HG03103 (cell line): ENCODE data around the gene FBXL15.

Experiments used
- ATAC-seq: cut with Tn5 transposase; IDR thresholded peaks from one replicate; pipeline ENCODE4 v1.9.1; 2021; ENCODE audit warnings: low read depth; ENCODE audit not compliant: unreplicated experiment

FBXL15 gene

GRCh38 chr10:102420714-102421506 lies at the start of gene FBXL15:
Gene FBXL15, plus strand, starts transcription at chr10:102420836. Its CDS starts 294 bp downstream, at chr10:102421130.
- ATAC-seq: peak; percentile 53

GRCh38 chr10:102371295-102371694 lies 49.3 kb upstream of the FBXL15 start:
- no peak for ATAC-seq

GRCh38 chr10:102375250-102375649 lies 45.4 kb upstream of the FBXL15 start:
- ATAC-seq: no peak

- no peak for ATAC-seq
Measured at GRCh38 chr10:102375867-102376266, 44.8 kb upstream of the FBXL15 start.

- ATAC-seq: no peak
Measured at GRCh38 chr10:102376901-102377300, 43.7 kb upstream of the FBXL15 start.

GRCh38 chr10:102379383-102379782 lies 41.3 kb upstream of the FBXL15 start:
- no peak for ATAC-seq

- no peak for ATAC-seq
Measured at GRCh38 chr10:102381983-102382382, 38.7 kb upstream of the FBXL15 start.

- ATAC-seq: no peak
Measured at GRCh38 chr10:102382871-102383270, 37.8 kb upstream of the FBXL15 start.

GRCh38 chr10:102384053-102384452 lies 36.6 kb upstream of the FBXL15 start:
- ATAC-seq: no peak

GRCh38 chr10:102384606-102385429 lies 35.8 kb upstream of the FBXL15 start:
- ATAC-seq: no peak

GRCh38 chr10:102389894-102390293 lies 30.7 kb upstream of the FBXL15 start:
- ATAC-seq: no peak

GRCh38 chr10:102392306-102392705 lies 28.3 kb upstream of the FBXL15 start:
- ATAC-seq: no peak

- ATAC-seq: no peak
Measured at GRCh38 chr10:102393411-102394078, 27.1 kb upstream of the FBXL15 start.

GRCh38 chr10:102394079-102394800 lies 26.4 kb upstream of the FBXL15 start:
- peak; percentile 66 for ATAC-seq

GRCh38 chr10:102394801-102395399 lies 25.7 kb upstream of the FBXL15 start:
- no peak for ATAC-seq

GRCh38 chr10:102395400-102396316 lies 25.0 kb upstream of the FBXL15 start, which contains the start of gene NFKB2:
Gene NFKB2, plus strand, starts transcription at chr10:102395705. Its CDS starts 255 bp downstream, at chr10:102395960.
- no peak for ATAC-seq

GRCh38 chr10:102396317-102396650 lies 24.4 kb upstream of the FBXL15 start:
- no peak for ATAC-seq

GRCh38 chr10:102396730-102397151 lies 23.9 kb upstream of the FBXL15 start:
- no peak for ATAC-seq
